ENCODE data around the gene KCNK3.

KCNK3 gene

DNA sequence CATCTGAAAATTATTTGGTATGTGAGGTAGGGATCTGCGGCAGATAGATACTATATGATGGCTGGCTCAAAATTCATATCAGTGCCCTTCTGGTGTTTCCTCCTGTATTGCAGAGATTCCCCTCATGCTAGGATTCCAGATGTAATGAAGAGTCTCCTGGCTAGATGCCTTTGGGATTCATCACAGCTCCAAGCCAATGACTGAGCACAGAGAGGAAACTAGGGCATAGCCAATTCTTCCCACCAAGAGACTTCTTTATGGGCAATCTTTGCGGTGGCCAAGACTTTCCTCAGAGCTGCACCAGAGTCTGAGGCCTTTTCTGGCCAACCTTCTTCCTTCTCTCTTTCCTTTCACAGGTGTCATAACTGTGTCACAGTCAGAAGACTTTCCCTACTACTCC lies 25.9 kb upstream of the KCNK3 start:
- DNase-seq, result no peak

GRCh38 chr2:26668041-26668440 lies 24.5 kb upstream of the KCNK3 start:
- DNase-seq, result no peak

DNA sequence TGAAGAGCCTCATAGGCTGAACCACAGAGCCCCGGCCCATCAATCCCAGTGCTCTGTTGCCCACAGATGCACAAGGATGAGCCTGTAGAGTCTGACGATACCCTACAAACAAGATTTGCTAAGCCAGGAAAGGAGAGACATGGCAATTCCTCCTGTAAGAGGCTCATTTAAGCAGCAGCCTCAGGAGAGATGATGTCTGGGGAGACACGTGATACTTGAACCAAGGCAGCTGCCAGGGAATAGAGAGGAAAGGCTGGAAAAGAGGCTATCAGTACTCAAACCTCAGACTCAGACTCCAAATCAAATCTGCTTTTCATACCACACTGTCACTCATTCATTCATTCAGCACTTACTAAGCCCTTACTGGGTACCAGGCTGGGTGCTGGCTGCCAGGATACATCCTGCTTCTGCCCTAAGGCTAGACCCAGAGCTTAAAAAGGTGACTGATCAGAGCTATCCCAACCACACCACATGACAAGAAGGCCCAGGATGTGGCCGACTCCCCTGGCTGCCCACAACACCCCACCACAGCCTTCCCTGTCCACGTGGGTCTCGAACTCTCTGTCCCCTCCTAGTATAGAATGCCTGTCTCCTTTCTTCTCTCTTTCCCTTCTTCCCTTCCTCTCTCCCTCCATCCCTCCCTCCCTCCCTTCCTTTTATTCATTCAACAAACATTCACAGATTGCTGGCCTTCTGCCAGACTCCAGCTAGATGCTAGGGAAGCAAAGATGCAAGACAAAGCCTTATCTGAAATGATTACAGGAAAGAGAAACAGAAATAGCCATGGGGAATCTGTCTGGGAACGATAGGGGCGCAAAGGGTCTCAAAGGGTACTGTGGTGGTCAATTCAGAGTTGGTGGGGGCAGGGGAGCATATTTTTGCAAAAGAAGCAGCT lies 23.4 kb upstream of the KCNK3 start:
- no peak for DNase-seq

DNA sequence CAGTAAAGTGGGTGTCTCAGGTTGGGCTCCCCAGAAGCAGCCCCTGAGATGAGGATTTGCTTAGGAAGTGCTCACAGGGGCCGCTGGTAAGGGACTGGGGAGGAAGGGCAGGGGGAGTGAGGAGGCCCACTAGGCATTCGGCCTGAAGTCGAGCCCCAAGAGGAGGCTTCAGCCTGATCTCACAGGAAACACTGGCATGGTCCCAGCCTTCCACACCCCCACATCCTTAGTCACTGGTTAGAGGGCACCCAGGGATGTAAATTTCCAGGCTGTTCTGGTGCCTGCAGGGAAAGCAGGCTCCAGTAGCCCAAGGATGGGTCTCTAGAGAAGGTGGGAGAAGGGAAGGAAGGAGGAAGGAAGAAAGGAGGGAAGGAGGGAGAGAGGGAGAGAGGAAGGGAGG lies 22.4 kb upstream of the KCNK3 start:
- DNase-seq, result no peak

- DNase-seq, result no peak
Observed at GRCh38 chr2:26670931-26671460, 21.5 kb upstream of the KCNK3 start.

- no peak for DNase-seq
Observed at GRCh38 chr2:26671691-26672090, 20.8 kb upstream of the KCNK3 start.

DNA sequence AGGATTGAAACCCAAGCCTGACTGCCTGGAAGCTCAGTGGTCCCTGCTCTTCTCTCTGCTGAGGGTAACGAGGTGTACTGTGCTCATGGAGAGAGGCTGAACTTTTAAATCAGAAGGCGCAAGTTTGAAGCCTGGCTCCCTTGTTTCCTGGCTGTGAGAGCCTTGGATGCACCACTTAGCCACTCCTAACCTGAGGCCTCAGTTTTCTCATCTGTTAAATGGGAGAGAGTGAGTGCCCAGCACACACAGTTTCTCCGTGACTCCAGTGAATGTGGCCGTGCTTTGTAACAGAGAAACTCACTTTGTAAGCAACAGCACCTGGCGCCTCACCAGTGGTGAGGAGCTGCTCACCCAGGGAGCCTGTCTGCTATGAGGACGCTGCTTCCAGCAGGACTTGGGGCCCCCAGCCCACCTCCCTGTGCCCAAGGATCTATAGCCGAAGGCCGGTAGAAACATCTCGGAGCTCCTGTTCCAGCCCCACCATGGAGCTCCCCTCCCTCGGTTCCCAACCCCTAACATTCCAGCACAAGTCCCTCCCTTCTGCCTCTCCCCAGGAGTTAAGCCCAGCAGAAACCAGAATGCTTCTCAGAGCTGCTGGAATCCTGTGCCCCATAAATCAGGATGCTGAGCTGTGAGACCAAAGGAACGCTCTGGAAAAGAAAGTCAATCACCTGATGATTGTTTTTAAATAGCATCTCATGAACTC lies 20.3 kb upstream of the KCNK3 start:
- no peak for DNase-seq

DNA sequence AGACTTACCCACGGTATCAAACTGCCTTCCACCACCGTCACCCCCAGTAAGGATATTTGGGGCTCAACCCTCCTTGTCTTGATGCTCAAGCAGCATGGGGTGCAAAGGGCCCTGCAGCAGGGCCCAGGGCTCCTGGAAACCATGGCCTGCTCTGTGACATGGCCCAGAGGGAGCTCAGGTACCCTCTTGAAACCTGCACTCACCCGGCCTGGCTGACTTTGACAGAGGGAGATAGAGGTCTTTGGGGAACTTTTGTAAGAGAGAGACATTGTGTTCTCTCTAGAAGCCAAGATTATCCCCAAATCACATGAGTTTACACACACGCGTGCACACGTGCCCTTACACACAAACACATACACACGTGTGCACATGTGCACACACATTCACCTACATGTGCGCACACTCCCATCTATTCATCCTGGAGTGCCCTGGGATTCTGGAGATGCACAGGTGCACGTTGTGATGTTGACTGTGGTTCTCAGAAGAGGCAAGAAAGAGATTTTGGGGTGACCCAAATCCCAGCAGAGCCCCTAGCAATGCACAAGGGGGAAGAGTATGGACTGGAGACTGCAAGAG lies 19.6 kb upstream of the KCNK3 start:
- no peak for DNase-seq

GRCh38 chr2:26674002-26674751 lies 18.3 kb upstream of the KCNK3 start:
- DNase-seq, result no peak

GRCh38 chr2:26674771-26675170 lies 17.8 kb upstream of the KCNK3 start:
- no peak for DNase-seq

- DNase-seq, result no peak
Observed at GRCh38 chr2:26675651-26676255, 16.8 kb upstream of the KCNK3 start.

- DNase-seq, result no peak
Observed at GRCh38 chr2:26678035-26678434, 14.5 kb upstream of the KCNK3 start.

DNA sequence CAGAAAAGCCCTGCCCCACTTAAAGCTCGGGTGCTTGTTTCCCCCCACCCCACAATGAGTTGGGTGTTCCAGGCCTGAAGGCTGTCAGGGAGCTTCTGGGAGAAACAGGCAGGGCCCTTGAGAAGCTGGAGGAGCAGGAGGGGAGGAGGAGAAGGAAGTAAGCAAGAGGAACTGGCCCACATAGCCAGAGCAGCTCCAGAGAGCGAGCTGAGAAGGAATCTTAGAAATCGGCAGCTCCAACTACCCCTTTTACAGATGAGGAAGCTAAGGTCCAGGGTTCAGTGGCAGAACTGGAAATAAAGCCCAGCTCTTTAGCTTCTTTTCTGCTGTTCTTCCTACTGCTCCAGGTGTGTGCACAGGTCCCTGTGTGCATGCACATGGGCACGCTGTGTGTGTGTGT lies 12.7 kb upstream of the KCNK3 start:
- no peak for DNase-seq

DNA sequence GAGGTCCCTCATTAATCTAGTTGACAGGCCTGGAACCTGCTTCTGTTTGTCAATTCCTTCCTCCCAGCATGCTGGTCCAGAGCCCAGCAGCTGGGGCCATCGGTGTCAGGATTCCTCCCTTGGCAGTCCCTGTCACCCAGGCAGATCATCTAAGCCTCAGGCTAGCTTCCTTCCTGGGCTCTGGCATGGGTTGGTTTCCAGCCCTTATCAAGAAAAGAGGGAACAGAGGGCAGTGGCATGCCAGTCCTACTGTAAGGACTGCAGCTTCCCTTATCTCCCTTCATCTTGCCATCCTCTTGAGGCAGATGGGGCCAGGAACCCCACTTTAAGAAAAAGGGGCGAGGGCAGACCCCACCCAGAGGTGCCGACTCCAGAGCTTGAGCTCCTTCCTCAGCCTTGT lies 10.9 kb upstream of the KCNK3 start:
- no peak for DNase-seq

DNA sequence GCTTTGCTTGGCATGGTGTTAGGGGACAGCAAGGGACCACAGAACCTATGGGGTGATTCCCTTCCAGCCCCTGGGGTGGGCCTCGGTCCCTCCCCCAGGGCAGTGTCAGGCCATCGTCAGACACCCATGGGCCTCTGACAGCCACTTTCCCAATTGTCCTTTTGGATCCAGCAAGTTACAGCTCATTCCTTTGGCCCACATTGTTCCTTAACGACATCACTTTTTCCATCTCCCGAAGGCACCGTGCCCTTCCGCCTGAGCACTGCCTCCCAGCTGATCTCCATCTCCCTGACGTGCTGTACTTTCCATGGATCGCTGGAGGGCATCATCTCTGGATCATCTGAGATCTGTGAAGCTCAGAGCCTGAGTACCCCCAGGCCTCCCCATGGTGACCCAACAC lies 10.4 kb upstream of the KCNK3 start:
- DNase-seq, result no peak

DNA sequence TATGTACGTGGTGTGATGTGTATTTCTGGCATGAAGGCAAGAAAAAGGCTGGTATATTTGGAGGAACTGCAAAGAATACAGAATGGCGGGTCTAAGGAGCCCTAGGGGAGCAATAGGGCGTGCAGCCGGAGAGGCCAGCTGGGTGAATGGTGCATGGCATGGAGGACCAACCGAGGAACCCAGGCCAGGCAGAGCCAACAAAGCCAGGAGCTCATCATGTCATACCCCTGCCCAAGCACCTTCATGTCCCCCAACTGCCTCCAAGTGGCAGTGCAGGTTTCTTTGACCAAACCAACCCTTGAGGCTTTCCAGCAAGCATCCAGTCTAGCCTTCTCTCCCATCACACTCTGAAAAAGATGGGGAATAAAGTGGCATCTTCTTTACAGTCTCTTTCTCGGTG lies 8.9 kb upstream of the KCNK3 start:
- no peak for DNase-seq

- DNase-seq, result no peak
Observed at GRCh38 chr2:26685341-26685740, 7.2 kb upstream of the KCNK3 start.

- no peak for DNase-seq
Observed at GRCh38 chr2:26685989-26686839, 6.3 kb upstream of the KCNK3 start.

DNA sequence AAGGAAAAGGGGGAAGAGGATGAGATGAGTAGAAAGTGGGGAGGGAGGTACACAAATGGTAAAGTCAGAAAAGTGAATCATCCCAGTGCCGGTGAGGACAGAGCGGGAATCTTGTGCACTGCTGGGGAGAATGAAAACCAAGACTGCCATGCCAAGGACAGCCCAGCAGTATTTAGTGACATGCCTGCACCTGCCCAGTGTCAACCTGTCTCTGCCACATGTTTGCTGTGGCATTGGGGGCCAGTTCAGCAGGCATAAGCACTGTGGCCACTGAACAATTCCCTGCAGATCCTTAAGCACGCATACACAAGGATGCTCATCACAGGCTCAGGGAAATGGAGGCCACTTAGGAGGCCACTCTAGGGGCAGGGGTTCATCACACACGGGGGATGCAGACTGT lies 5.2 kb upstream of the KCNK3 start:
- no peak for DNase-seq

DNA sequence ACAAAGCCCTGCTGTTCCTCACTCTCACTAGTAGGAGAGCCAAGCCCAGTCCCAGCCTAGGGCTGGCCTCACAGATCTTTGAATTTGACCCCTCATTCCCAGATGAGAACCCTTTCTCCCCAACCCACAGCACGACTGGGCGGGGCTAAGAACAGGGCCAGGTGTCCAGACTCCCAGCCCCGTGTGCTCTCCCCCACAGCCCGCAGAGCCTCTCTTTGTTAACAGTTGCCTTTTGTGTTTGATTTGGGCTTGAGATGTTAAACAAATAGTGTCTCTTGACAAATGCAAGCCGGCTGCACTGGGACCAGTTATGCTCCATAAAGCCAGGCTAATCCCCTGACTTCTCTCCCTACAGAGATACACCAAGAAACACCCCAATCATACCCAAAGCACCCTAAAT lies 4.7 kb upstream of the KCNK3 start:
- no peak for DNase-seq

- DNase-seq, result no peak
Observed at GRCh38 chr2:26691161-26691560, 1.4 kb upstream of the KCNK3 start.

GRCh38 chr2:26691881-26692278 lies 642 bp upstream of the KCNK3 start:
- DNase-seq, result no peak
